Forelimb muscle (tissue), 1 donor: Measurements from ENCODE around the gene SLC20A1. TPM values are rescaled to one million over a fixed set of nuclear protein-coding genes. Genes with fewer than 3 reads are reported as not detected.

ENCODE experiments used
- DNase-seq: peaks from one replicate; pipeline ENCODE4 v3.0.0-alpha.2; 2013; ENCODE audit warnings: low read depth
- polyA plus RNA-seq: library from polyadenylated mRNA; unstranded; fragments of 120-200 nt; gene quantifications from one replicate; pipeline ENCODE4 v1.2.1, GENCODE V29; 2013; ENCODE audit not compliant: insufficient read length

SLC20A1 gene
- polyA plus RNA-seq, 1 donor: 19.1 TPM

GRCh38 chr2:112709703-112710102 lies 64.0 kb downstream of the SLC20A1 start:
- no peak for DNase-seq

GRCh38 chr2:112710956-112711750 lies 65.4 kb downstream of the SLC20A1 start:
- DNase-seq: no peak

- DNase-seq: no peak
Observed at GRCh38 chr2:112712465-112712864, 66.7 kb downstream of the SLC20A1 start.

- DNase-seq: no peak
Observed at GRCh38 chr2:112712903-112713584, 67.3 kb downstream of the SLC20A1 start.

Other genes with a start within 250 kb of the SLC20A1 start
- gene RGPD8, start 212.3 kb upstream of the SLC20A1 start, polyA plus RNA-seq: 2.3 TPM
- gene TTL, start 163.8 kb upstream of the SLC20A1 start, polyA plus RNA-seq: 37.8 TPM
- gene POLR1B, start 103.5 kb upstream of the SLC20A1 start, polyA plus RNA-seq: 11.6 TPM
- gene CHCHD5, start 61.3 kb upstream of the SLC20A1 start, polyA plus RNA-seq: 31.0 TPM
- 0.09 TPM for gene NT5DC4, start 75.1 kb downstream of the SLC20A1 start, polyA plus RNA-seq
- gene CKAP2L, start 118.7 kb downstream of the SLC20A1 start, polyA plus RNA-seq: 6.4 TPM
- gene IL1A, start 138.6 kb downstream of the SLC20A1 start, polyA plus RNA-seq: not detected
- gene IL1B, start 190.8 kb downstream of the SLC20A1 start, polyA plus RNA-seq: 0.14 TPM